Fibroblast of peridontal ligament (primary cell): ENCODE results near the gene SLC29A2.

Source experiments
- DNase-seq: peaks from one replicate; pipeline ENCODE4 v3.0.0-alpha.2; 2010; ENCODE audit errors: extremely low read depth

SLC29A2 gene

DNA sequence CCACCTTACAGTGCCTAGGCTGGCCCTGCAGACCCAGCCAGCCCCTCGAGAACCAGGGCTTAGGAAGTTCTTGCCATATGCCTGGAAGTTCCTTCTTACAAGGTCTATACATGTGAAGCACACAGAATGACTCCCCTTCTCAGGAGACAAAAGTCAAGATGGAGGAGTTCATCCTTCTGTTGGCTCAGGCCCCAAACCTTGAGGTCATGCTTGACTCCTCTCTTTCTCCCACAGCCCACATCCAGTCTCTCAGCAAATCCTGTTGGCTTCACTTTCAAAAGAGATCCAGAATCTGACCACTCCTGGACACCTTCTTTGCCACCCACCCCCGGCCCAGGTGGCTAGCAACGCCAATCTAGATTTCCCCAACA lies 53.0 kb downstream of the SLC29A2 start:
- DNase-seq, result no peak

DNA sequence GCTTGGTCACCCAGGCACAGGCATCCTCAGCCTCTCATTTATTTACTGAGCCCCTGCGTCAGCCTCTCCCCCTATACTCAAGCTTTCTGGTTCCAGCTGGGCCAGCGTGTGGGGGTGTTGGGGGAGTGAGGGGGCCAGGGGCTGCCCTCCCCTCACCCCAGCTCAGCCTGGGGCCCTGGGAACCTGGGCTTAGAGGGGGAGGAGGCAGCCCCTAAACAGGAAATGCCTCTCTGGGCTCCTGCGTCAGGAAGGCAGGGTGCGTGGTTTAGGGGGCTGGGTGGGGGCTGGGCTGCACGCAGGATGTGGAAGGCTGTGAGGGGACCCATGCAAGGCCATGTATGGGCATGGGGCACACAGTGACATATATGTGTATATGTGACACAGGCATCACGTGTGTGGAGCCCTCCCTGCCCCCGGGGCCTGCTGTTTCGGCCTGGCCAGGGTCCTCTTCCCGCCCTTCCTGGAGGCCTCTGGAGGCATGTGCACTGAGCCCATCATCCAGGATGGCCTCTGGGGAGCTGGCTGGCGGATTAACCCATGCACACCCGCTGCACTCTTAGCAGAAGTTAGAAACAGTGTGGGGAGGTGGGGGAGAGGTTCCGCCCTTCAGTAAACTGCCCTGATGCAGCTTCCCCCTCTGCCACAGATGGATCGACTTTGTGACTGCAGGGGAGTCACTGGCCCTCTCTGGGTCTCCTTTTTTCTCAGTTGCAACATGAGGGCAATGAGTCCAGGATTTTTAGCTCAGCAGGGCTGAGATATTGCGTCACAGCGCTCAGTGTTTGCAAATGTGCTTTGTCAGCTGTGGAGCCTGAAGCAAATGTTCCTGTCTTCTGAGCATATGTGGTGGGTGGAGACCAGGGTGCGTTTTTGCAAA lies 53.6 kb downstream of the SLC29A2 start:
- DNase-seq, result peak; percentile 94

DNA sequence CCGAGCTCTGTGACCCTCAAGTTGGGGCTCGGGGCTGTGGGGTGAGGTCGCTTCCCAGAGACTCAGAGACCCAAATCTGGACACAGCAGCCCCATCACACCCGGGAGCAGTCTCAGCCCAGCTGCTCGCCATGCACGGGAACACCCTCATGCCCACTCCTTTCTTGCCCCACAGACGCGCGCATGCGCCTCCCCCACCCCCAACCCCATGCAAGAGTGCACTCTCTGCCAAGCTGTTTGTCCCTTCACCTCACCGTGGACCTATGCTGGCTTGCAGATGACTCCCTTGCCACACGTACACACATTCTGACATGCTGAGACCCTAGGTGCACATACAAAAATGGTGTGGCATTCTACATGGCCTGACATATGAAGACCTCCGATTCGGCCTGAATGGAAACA lies 54.2 kb downstream of the SLC29A2 start:
- DNase-seq, result peak; percentile 62

DNA sequence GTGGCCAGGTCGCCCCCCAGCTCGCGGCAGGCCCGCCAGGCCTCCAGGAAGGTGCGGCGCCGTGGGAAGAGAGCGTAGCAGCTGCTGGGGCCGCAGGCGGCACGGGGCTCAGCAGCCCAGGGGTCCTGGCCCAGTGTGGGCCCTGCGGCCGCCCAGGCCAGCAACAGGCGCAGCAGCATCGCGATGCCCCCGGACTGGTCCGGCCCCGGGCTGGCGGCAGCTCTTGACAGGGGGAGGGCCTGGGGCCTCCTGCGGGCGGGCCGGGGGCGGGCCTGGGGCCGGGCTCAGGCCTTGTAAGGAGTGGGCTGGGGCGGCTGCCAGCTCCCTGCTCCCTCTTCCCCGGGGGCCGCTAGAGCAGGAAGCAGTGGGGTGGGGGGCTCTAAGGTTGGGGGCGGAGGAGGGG lies 54.7 kb downstream of the SLC29A2 start, which contains the start of gene CD248:
Gene CD248 (minus strand): TSS at position 196 of the 403 bp plus-strand sequence. CDS start 17 bp downstream, at position 179.
- peak; percentile 74 for DNase-seq

DNA sequence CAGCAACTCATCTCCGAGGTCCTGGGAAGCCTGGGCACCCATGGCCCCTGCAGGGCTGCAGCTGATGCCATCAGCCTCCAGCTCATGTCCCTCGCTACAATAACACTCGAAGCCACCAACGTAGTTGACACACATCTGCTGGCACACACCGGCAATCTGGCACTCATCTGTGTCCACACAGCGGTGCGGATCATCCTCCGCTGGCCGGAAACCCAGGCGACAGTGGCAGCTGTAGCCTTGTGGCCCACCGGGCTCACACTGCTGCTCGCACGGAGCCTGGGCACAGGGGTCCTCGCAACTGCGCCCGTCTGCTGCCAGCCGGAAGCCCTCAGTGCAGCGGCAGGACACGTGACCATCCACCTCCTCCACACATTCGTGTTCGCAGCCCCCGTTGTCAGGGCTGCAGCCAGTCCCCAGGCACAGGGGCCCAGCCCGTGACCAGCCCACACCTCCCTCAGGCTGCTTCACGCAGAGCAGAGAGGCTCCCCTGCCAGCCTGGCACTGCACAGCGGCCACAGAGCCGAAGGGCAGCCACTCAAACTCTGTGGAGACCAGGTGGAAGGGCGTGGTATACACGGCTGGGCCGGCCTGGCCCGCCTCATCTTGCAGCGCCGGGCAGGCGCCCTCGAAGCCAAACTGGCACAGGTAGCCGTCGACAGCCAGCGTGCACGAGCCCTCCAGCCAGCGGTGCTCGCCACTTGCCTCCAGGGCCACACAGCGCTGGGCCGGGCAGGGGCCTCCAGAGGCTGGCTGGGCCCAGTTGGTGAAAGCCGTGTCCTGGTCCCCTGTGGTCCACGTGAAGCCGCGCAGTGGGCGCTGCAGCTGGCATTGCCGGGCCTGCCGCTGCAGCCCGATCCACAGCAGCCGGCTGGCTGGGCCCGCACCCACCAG lies 55.4 kb downstream of the SLC29A2 start:
- no peak for DNase-seq

DNA sequence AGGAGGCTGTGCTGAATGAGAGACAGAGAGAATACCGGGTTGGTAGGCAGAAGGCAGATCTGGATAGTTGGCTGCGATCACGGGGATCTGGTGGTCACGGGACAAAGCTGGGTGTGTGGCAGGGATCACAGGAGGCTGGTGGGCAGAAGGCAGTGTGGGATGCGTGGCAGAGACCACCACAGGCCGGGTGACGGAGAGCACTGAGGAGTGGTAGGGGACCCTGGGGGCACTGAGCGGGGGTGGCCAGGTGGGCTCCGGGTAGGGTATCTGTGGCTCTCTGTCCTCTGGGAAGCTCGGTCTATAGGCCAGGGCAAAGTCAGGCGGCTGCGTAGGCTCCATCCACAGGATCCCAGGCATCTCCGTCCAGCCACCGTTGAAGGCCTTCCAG lies 56.1 kb downstream of the SLC29A2 start:
- no peak for DNase-seq

DNA sequence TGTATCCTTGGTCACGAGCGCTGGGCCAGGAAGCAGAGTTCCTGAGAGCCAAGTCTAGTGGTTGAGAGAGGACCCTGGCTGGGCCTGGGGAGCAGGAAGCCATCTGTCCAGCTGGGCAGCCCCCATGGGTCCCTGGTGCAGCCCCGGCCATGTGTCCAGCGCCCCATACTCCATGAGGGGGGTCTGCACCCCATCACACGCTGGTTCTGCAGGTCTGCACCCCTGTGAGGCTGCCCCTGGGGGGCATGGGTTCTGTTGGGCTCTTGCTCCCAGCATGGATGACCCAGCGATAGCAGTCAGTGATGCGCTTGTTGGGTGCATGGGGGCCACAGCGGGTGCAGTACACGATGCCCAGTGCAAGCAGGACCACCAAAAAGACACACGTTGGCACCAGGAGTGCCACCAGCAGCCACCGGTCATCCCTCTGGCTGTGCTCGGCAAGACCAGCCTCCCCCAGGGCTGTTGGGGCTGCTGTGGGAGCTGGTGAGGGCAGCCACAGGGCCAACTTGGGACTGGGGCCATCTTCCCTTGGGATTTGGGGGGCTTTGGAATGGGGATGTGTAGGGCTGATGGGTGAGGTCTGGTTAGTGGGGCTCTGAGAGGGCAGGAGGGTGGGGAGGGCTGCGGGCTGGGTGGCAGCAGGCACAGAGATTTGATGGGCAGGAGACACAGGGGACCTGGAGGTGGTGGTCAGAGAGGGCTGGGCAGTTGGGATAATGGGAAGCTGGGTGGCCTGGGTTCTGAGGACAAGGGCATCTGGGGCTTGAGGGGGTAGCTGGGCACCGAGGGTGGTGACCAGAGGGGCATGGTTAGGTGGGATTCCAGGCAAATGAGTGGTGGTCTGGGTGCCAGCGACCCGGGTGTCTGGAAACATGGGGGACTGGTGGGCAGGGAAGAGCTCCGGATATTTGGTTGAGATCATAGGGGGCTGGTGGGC lies 56.7 kb downstream of the SLC29A2 start:
- no peak for DNase-seq

DNA sequence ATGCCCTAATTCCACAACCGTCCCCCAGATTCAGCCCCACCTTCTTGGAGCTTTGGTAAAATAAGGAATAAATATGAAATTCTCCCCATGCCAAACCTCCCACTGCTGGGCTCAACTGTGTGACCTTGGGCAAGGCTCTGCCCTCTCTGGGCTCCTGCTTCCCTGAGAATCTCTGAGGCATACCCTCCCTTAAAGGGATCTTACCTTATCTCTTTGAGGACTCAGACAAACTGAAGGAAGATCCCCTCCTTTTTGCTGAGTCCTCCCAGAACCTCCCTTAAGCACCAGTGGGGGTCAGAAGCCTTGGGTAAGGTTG lies 57.4 kb downstream of the SLC29A2 start:
- DNase-seq, result no peak

DNA sequence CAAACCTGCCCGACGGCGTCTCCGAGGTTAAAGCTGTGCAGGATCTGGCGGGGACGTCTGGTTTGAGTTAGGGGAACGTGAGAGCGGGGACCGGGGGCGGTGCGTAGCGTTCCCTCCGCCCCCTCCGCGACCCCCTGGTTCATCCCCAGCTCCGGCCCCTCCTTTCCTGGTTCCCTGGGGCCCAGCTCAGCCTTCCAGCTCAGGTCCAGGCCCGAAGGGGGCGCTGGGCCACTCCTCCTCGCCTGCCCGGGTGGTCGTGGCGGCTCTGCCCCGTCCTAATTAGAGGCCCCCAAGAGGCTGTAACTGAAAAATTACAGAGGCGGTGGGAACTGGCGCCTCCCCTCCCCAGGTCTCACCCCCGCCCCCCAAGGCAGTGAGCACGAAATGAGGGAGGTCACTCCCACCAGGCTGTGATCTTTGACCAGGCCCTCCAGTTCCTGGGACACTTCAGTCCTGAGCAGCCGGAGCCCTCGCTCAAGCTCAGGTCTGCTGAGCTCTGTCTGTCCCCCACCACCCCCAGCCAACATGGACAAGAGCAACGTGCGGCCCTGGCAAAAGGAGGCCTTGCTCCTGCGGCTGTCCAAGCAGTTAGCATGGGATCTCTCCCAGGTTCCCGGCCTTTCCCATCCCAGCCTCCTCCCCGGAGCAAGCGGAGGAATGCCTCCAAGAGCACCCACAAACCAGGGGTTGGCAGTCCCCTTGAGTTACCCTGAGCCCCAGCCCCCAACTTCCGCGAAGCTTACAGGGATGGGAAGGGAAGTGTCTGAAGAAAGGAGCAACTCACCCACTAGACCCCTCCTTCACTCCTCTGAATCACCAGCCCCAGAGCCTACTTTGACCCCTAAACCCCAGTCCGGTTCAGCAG lies 58.0 kb downstream of the SLC29A2 start:
- peak; percentile 45 for DNase-seq

DNA sequence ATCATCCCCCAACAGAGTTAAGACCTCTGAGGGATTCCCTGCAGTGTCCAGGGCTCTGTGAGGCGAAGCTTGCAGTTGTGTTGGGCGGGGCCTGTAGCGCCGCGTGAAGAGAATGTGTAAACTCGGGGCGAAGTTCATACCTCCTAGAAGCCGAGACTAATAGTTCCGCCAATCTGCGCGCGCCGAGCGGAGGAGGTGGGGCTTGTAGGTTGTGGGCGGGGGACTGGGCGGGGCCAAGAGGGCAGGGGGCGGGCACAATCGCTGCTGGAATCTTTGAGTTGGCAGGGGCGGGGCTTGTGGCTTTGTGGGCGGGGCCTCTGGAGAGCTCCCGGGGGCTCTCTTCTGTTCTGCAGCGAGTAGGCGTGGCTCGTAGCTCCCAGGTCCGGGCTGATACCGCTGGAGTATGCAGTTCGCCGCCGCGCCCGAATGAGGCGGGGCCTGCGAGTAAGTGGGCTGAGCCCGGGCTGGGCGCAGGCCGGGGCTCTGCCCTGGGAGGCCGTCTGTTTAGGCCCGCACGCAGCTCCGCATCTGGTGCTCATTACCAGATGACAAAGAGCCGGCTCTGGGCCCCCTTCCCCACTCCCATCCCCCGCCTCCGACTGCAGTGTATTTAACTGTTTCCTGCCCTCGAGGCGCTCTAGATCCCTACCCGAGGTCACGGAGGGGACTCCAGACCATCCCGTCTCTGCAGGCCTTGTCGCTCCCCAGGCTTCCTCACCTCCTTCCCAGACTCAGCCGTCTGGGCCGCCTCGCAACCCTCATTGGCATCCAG lies 58.8 kb downstream of the SLC29A2 start:
- peak; percentile 99 for DNase-seq
